M059J (cell line): Measurements from ENCODE around the gene KANSL3. TPM values are rescaled to one million over a fixed set of nuclear protein-coding genes. Genes with fewer than 3 reads are reported as not detected.
"Not testable (repeated sequence)": the region's sequence is repeated elsewhere in the genome, so short reads cannot be mapped to it uniquely, and the experiment has no call there.

Experiments
- DNase-seq: peaks from one replicate; pipeline ENCODE4 v3.0.0-alpha.2; 2012; ENCODE audit warnings: low read depth
- total RNA-seq: library from RNA; depleted of rRNA; stranded (reverse); fragments of >200 nt; shearing (Covaris generic); gene quantifications from 2 replicates; pipeline ENCODE4 v1.2.3, GENCODE V29; 2014

The KANSL3 gene
- total RNA-seq, 1 experiment from 2014 or later = 45.2 TPM

GRCh38 chr2:96655526-96655925, 17.4 kb upstream of the KANSL3 start:
- DNase-seq = no peak

GRCh38 chr2:96654791-96655190, 16.7 kb upstream of the KANSL3 start:
- DNase-seq = not testable (repeated sequence)

GRCh38 chr2:96651793-96652192, 13.7 kb upstream of the KANSL3 start:
- no peak for DNase-seq

GRCh38 chr2:96649342-96649741, 11.2 kb upstream of the KANSL3 start:
- DNase-seq = no peak

- DNase-seq = no peak
These were observed 10.3 kb upstream of the KANSL3 start for GRCh38 chr2:96648306-96648930.

GRCh38 chr2:96647681-96648080, 9.6 kb upstream of the KANSL3 start:
- no peak for DNase-seq

- DNase-seq = peak; percentile 74
These were observed 4.7 kb upstream of the KANSL3 start, which contains the start of gene FER1L5 for GRCh38 chr2:96642564-96643360. FER1L5 (plus strand) TSS chr2:96642764; CDS start chr2:96642837, 73 bp downstream.

GRCh38 chr2:96637385-96638143, 548 bp downstream of the KANSL3 start:
- DNase-seq = peak; percentile 93

- peak; percentile 6 for DNase-seq
These were observed 1.5 kb downstream of the KANSL3 start for GRCh38 chr2:96636551-96637171.

GRCh38 chr2:96633641-96634040, 4.5 kb downstream of the KANSL3 start:
- no peak for DNase-seq

- peak; percentile 87 for DNase-seq
These were observed 6.2 kb downstream of the KANSL3 start for GRCh38 chr2:96631804-96632435.

- no peak for DNase-seq
These were observed 11.6 kb downstream of the KANSL3 start for GRCh38 chr2:96626553-96626942.

GRCh38 chr2:96625571-96626552, 12.2 kb downstream of the KANSL3 start:
- no peak for DNase-seq

GRCh38 chr2:96623116-96623515, 15.0 kb downstream of the KANSL3 start:
- DNase-seq = no peak

- no peak for DNase-seq
These were observed 15.6 kb downstream of the KANSL3 start for GRCh38 chr2:96622544-96622943.

- no peak for DNase-seq
These were observed 19.4 kb downstream of the KANSL3 start for GRCh38 chr2:96618596-96619283.

GRCh38 chr2:96617012-96617411, 21.1 kb downstream of the KANSL3 start:
- no peak for DNase-seq

GRCh38 chr2:96616535-96616934, 21.6 kb downstream of the KANSL3 start:
- DNase-seq = no peak

GRCh38 chr2:96616128-96616527, 22.0 kb downstream of the KANSL3 start:
- DNase-seq = no peak
